Upper lobe of left lung (tissue), 4 donors: ENCODE data around the gene EXOC6B.

Experiments used
- CTCF ChIP-seq, 6 experiments: fragments of 450-650 bp in 4 of 6; fragments of 200-600 bp in 2 of 6; sonication (generic) in 2 of 6; IDR thresholded peaks; one replicate each; pipeline ENCODE4 v1.5.1; 2016 to 2019; ENCODE audit warnings: antibody characterized with exemption in 6 of 6
- EP300 ChIP-seq, 4 donors: sonication (generic); formaldehyde crosslinking; IDR thresholded peaks; one replicate each; pipeline ENCODE4 v1.5.1; 2017; ENCODE audit warnings: antibody characterized with exemption in 4 of 4, control low read depth in 2 of 4
- POLR2AphosphoS5 ChIP-seq, 2 donors: sonication (generic); formaldehyde crosslinking; IDR thresholded peaks; one replicate each; pipeline ENCODE4 v1.5.1; 2017; ENCODE audit warnings: antibody characterized with exemption in 2 of 2

- TF ChIP-seq CTCF (IDR thresholded peaks at IDR 0.05) (no peak), EP300 (IDR thresholded peaks at IDR 0.05) (no peak), POLR2AphosphoS5 (IDR thresholded peaks at IDR 0.05) (no peak)
Observed at GRCh38 chr2:72496479-72496878, 329.4 kb downstream of the EXOC6B start.
